Ovary (tissue), 9 donors: ENCODE results near the gene DNAH3. TPM values are rescaled to one million over a fixed set of nuclear protein-coding genes. Genes with fewer than 3 reads are reported as not detected.
"Not testable (repeated sequence)": the region's sequence is repeated elsewhere in the genome, so short reads cannot be mapped to it uniquely, and the experiment has no call there.

Experiments used
- DNase-seq, 5 donors: peaks; one replicate each; pipeline ENCODE4 v3.0.0-alpha.2; 2019 to 2020
- H3K27ac ChIP-seq, 2 donors: fragments of 200-600 bp; one replicate each; pipeline versions ENCODE4 v1.5.1 to v1.8.0; 2019 to 2022
- H3K27me3 ChIP-seq: fragments of 200-600 bp; one replicate; pipeline ENCODE4 v1.8.0; 2022
- H3K36me3 ChIP-seq: fragments of 200-600 bp; sonication (generic); one replicate; pipeline ENCODE4 v1.5.1; 2019
- H3K4me1 ChIP-seq: one replicate; pipeline ENCODE4 v1.8.1; 2013; ENCODE audit warnings: mild to moderate bottlenecking, moderate library complexity; ENCODE audit not compliant: insufficient read depth
- H3K4me3 ChIP-seq: fragments of 200-600 bp; sonication (generic); one replicate; pipeline ENCODE4 v1.5.1; 2017
- H3K9me3 ChIP-seq, 2 donors: fragments of 200-600 bp in 1 of 2; sonication (generic) in 1 of 2; one replicate each; pipeline versions ENCODE4 v1.5.1 to v1.8.1; 2013 to 2019; ENCODE audit warnings: mild to moderate bottlenecking in 1 of 2, moderate library complexity in 1 of 2
- EP300 ChIP-seq: sonication (generic); formaldehyde crosslinking; IDR thresholded peaks from one replicate; pipeline ENCODE4 v1.6.1; 2017; ENCODE audit warnings: antibody characterized with exemption
- POLR2A ChIP-seq: fragments of 450-650 bp; IDR thresholded peaks from one replicate; pipeline ENCODE4 v1.6.1; 2017; ENCODE audit warnings: antibody characterized with exemption, mild to moderate bottlenecking, moderate library complexity
- WGBS, 3 donors: extraction: QIAGEN DNeasy Blood & Tissue Kit in 1 of 3; methylation state at CpG; one replicate each; pipeline versions ENCODE4 v1.1.5 to v1.1.7; 2013 to 2017; 5-methylcytosine and 5-hydroxymethylcytosine counted together
- intact Hi-C, 4 donors: fragments of 100-400 bp; cut with DNase I; formaldehyde crosslinking; loops; one replicate each; pipeline versions ENCODE4 v1.11.0 to v1.15.1; 2022 to 2023
- polyA plus RNA-seq, 2 donors: library from polyadenylated mRNA; stranded (reverse); fragments of 200-250 nt in 1 of 2; fragments of 350-450 nt in 1 of 2; fragmentation: Illumina TruSeq in 1 of 2; extraction: RNeasy Lipid Tissue Mini Kit (QIAGEN cat#74804) in 1 of 2; gene quantifications; one replicate each; pipeline ENCODE4 v1.2.3, GENCODE V29; 2013 to 2014
- total RNA-seq, 7 donors: library from RNA; depleted of rRNA in 2 of 7; stranded (reverse); fragments of >200 nt in 2 of 7; fragmentation: NEBNext Ultra II Directional in 3 of 7; extraction: Animal tissue kit (Norgen Biotek cat#: 25700) in 3 of 7; gene quantifications; one replicate each; pipeline versions ENCODE4 v1.1.0 to v1.2.4, GENCODE V29; 2016 to 2023
- TF ChIP-seq, protein P1 (sequence below), 3 donors: fragments of 450-650 bp in 2 of 3; fragments of 200-600 bp in 1 of 3; IDR thresholded peaks; one replicate each; pipeline versions ENCODE4 v1.5.1 to v1.8.0; 2016 to 2022; ENCODE audit warnings: antibody characterized with exemption in 3 of 3, mild to moderate bottlenecking in 1 of 3
- donor health status: DM: no; HTN: no; CAD: no; lungs with moderate emphysema.
- donor health status: DM: no; HTN: no; CAD: no.
- donor health status: Bipolar disorder and iron deficiency.
- donor health status: DM: yes; HTN: yes; CAD: no.
- donor health status: DM: no; HTN: no; CAD: no.
- donor health status: DM: yes; HTN: yes; CAD: no.

The DNAH3 gene
- total and polyA plus RNA-seq, 9 donors = 0.05 to 12.1 (median 0.95) TPM; not detected in 1

DNA sequence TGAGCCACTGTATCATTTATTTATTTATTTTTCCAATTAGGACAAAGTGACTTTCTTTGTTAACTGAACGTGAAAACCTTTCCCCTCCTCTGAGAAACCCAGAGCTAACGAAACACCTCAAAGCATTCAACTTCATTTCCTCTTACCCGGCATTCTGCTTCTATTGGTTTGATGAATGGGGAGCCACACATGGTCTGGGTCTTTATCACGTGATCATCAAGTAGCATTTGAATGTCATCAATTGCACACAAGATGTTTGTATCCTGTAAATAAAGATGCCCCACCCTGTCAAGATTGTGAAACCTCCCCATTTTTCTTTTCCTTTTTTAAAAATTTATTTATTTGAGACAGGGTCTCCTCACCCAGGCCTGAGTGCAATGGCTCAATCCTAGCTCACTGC, 80.1 kb downstream of the DNAH3 start:
- no peaks in the 10 kb centered on the region for H3K4me1 ChIP-seq
- no peaks in the 10 kb centered on the region for H3K9me3 ChIP-seq
- no peak overlapping the region for H3K4me3 ChIP-seq
- H3K27ac ChIP-seq = no peak overlapping the region
- intact Hi-C loops = no loop called here
- no peak for DNase-seq
- no peaks in the 10 kb centered on the region for H3K27me3 ChIP-seq
- WGBS, 3 donors = 75 to 87% (median 76%) methylated on average over 4 of the region's 4 CpGs
- TF ChIP-seq POLR2A (no peak), EP300 (no peak)
- TF ChIP-seq, protein P1, sequence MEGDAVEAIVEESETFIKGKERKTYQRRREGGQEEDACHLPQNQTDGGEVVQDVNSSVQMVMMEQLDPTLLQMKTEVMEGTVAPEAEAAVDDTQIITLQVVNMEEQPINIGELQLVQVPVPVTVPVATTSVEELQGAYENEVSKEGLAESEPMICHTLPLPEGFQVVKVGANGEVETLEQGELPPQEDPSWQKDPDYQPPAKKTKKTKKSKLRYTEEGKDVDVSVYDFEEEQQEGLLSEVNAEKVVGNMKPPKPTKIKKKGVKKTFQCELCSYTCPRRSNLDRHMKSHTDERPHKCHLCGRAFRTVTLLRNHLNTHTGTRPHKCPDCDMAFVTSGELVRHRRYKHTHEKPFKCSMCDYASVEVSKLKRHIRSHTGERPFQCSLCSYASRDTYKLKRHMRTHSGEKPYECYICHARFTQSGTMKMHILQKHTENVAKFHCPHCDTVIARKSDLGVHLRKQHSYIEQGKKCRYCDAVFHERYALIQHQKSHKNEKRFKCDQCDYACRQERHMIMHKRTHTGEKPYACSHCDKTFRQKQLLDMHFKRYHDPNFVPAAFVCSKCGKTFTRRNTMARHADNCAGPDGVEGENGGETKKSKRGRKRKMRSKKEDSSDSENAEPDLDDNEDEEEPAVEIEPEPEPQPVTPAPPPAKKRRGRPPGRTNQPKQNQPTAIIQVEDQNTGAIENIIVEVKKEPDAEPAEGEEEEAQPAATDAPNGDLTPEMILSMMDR (IDR thresholded peaks at IDR 0.05) = no peak
- no peaks in the 10 kb centered on the region for H3K36me3 ChIP-seq

DNA sequence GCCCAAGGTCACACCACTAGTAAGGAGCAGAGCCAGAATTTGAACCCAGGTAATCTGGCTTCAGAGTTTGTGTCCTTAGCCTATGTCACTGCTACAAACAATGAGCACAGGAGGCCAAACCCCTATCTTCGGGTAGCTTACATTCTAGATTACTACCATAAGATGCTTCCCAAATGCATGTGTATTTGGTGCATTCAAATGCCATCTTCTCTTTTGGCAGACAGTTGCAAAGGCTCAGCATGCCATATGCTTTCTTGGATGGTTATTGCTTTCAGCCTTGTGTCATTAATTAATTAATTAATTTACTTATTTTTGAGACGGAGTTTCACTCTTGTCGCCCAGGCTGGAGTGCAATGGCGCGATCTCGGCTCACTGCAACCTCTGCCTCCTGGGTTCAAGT, 80.7 kb downstream of the DNAH3 start:
- Histone ChIP-seq H3K4me1 (no peaks in the 10 kb centered on the region), H3K9me3 (peaks cover 0 to 2% of the 10 kb centered on the region in 2 donors), H3K27me3 (no peaks in the 10 kb centered on the region), H3K27ac (no peak overlapping the region), H3K4me3 (no peak overlapping the region), H3K36me3 (no peaks in the 10 kb centered on the region)
- no peak for DNase-seq
- WGBS, 3 donors = 92 to 96% (median 93%) methylated on average over 6 of the region's 6 CpGs
- intact Hi-C loops = no loop called here
- TF ChIP-seq, protein P1 (IDR thresholded peaks at IDR 0.05) = no peak
- no peak for TF ChIP-seq POLR2A
- TF ChIP-seq EP300 = no peak

DNA sequence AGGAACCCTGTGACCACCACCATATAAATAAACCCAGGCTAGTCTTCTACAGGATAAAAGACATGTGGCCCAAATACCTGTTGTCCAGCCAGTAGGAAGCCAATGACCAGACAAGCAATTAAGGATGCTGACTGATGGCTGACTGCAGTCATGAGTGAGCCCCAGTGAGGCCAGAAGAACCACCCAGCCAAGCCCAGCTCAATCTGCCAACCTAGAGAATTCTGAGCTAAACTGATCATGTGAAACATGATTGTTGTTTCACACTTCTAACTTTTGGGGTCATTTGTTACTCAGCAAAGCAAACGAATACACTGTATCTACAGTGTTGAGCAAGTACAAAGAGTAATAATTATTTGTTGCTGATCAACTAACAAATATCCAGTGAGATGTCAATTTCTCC, 86.4 kb downstream of the DNAH3 start:
- 78 to 92% (median 84%) methylated on average over 1 of the region's 1 CpG for WGBS, 3 donors
- no peak overlapping the region for H3K27ac ChIP-seq
- intact Hi-C loops = no loop called here
- no peak for DNase-seq
- TF ChIP-seq EP300 (no peak), POLR2A (no peak)
- TF ChIP-seq, protein P1 (IDR thresholded peaks at IDR 0.05) = no peak
- peaks cover 0 to 2% of the 10 kb centered on the region in 2 donors for H3K9me3 ChIP-seq
- H3K4me1 ChIP-seq = no peaks in the 10 kb centered on the region
- H3K27me3 ChIP-seq = no peaks in the 10 kb centered on the region
- H3K36me3 ChIP-seq = no peaks in the 10 kb centered on the region
- H3K4me3 ChIP-seq = no peak overlapping the region

DNA sequence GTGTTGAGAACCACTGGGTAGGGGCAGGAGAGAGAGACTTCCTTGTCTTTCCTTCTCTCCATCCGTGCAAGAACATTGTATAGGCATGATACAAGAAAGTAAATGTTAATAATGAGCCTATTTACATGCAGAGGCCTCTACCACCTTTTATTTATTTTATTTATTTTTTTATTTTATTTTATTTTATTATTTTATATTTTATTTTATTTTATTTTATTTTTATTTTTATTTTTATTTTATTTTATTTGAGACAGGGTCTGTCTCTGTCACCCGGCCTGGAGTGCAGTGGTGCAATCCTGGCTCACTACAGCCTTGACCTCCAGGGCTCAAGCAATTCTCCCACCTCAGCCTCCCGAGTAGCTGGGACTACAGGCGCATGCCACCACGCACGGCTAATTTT, 87.3 kb downstream of the DNAH3 start:
- H3K9me3 ChIP-seq, H3K36me3 ChIP-seq, H3K27me3 ChIP-seq, H3K4me1 ChIP-seq, DNase-seq, H3K27ac ChIP-seq, H3K4me3 ChIP-seq, intact Hi-C loops: not testable (repeated sequence)
- whole genome bisulfite sequencing, 3 donors = 84 to 90% (median 86%) methylated on average over 6 of the region's 6 CpGs

DNA sequence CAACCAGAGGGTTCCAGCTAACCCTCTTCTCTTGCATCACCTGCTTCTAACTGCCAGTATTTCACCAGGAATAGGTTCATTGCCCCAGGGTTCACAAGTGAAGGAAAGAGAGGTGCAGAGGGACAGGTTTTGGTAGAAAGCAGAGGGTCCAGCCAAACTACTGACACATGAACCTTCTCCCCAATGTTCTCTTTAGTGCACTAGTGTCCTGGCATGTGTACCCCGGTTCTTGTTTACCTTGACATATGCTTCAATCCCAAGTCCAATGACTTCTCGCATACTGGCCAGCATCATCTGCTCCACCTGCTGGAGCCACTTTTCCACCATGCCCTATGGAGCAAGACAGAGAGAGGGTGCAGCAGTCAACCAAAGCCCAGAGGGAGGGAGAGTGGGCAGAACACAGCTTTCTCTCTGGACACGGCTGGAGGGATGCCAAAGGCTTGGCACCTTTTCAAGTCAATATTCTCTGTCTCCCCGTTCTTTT, 90.6 kb downstream of the DNAH3 start:
- Histone ChIP-seq H3K27ac (no peak overlapping the region), H3K4me3 (no peak overlapping the region), H3K36me3 (no peaks in the 10 kb centered on the region), H3K27me3 (no peaks in the 10 kb centered on the region), H3K9me3 (no peaks in the 10 kb centered on the region), H3K4me1 (no peaks in the 10 kb centered on the region)
- TF ChIP-seq EP300 (no peak), POLR2A (no peak)
- TF ChIP-seq, protein P1 (IDR thresholded peaks at IDR 0.05) = no peak
- WGBS, 3 donors = 55 to 68% (median 61%) methylated on average over 4 of the region's 4 CpGs
- intact Hi-C loops = no loop called here
- no peak for DNase-seq
